HUES6 (cell line): ENCODE measurements around the gene RIC3.

Source experiments
- H3K27ac ChIP-seq: 2 replicates; pipeline ENCODE4 v1.7.0; 2013; ENCODE audit warnings: low read depth, mild to moderate bottlenecking, low read length, inconsistent platforms
- H3K27me3 ChIP-seq: 2 replicates; pipeline ENCODE4 v1.6.1; 2013; ENCODE audit warnings: low read length; ENCODE audit not compliant: control insufficient read depth, insufficient read depth
- H3K36me3 ChIP-seq: 2 replicates; pipeline ENCODE4 v1.6.1; 2013; ENCODE audit warnings: low read length; ENCODE audit not compliant: control insufficient read depth, insufficient read depth
- H3K4me1 ChIP-seq: 2 replicates; pipeline ENCODE4 v1.6.1; 2013; ENCODE audit warnings: low read length; ENCODE audit not compliant: control insufficient read depth, insufficient read depth
- H3K4me3 ChIP-seq: 2 replicates; pipeline ENCODE4 v1.5.1; 2013; ENCODE audit warnings: low read depth, low read length
- H3K9ac ChIP-seq: one replicate; pipeline ENCODE4 v1.6.1; 2013; ENCODE audit warnings: mild to moderate bottlenecking, low read length
- H3K9me3 ChIP-seq: 2 replicates; pipeline ENCODE4 v1.6.1; 2013; ENCODE audit warnings: low read depth, low read length; ENCODE audit not compliant: control insufficient read depth, insufficient read depth

Gene RIC3

GRCh38 chr11:8127447-8127846, 41.4 kb downstream of the RIC3 start:
- H3K36me3 ChIP-seq, result no peaks in the 10 kb centered on the region
- no peaks in the 10 kb centered on the region for H3K27me3 ChIP-seq
- H3K9me3 ChIP-seq, result no peaks in the 10 kb centered on the region
- no peaks in the 10 kb centered on the region for H3K4me1 ChIP-seq
- no peak overlapping the region for H3K9ac ChIP-seq
- H3K4me3 ChIP-seq, result no peak overlapping the region
- no peak overlapping the region for H3K27ac ChIP-seq

DNA sequence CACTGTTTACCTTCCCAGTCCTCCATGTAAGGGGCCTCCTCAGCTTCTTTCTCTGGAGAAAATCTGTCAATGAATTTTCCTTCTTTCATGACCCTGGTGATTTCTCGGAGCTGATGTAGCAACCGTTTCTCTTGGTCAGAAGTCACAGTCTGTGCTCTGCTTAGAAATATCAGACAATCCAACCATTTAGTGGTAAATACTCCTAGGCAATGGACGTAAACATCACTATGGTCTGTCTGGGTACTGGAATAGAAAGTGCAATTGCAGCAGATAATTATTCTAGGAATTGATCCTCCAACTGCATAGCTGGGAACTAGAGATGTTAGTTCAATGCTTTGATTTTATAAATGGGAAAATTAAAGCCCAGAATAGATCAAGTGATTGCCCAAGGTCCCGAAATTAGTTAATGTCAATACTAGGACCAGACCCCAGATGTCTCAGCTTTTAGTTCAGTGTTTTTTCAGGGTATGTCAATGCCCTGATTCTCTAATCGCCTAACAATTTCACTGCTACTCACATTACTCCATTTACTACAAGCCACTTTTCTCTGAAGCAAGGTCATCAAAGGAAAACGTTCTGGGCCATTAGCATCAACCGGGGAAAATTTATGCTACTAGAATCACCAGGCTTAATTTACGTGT, 42.1 kb downstream of the RIC3 start:
- H3K9me3 ChIP-seq, result no peaks in the 10 kb centered on the region
- H3K27ac ChIP-seq, result no peak overlapping the region
- H3K9ac ChIP-seq, result no peak overlapping the region

GRCh38 chr11:8122173-8122764, 46.6 kb downstream of the RIC3 start:
- H3K27ac ChIP-seq, result no peak overlapping the region
- no peak overlapping the region for H3K4me3 ChIP-seq
- H3K4me1 ChIP-seq, result no peaks in the 10 kb centered on the region
- no peaks in the 10 kb centered on the region for H3K27me3 ChIP-seq
- no peaks in the 10 kb centered on the region for H3K36me3 ChIP-seq
- H3K9ac ChIP-seq, result no peak overlapping the region
- H3K9me3 ChIP-seq, result no peaks in the 10 kb centered on the region

More for the DNA sequence above, 42.1 kb downstream of the RIC3 start:
- Histone ChIP-seq H3K36me3 (no peaks in the 10 kb centered on the region), H3K27me3 (no peaks in the 10 kb centered on the region), H3K4me1 (no peaks in the 10 kb centered on the region), H3K4me3 (no peak overlapping the region)

GRCh38 chr11:8111636-8112035, 57.2 kb downstream of the RIC3 start:
- Histone ChIP-seq H3K4me1 (no peaks in the 10 kb centered on the region), H3K27ac (no peak overlapping the region), H3K4me3 (no peak overlapping the region)

GRCh38 chr11:8110396-8110795, 58.4 kb downstream of the RIC3 start:
- H3K27me3 ChIP-seq, result no peaks in the 10 kb centered on the region
- H3K4me3 ChIP-seq, result no peak overlapping the region
- H3K27ac ChIP-seq, result no peak overlapping the region

More at GRCh38 chr11:8111636-8112035, 57.2 kb downstream of the RIC3 start:
- H3K9me3 ChIP-seq, result no peaks in the 10 kb centered on the region
- no peaks in the 10 kb centered on the region for H3K27me3 ChIP-seq
- H3K36me3 ChIP-seq, result peaks cover 27% of the 10 kb centered on the region
- no peak overlapping the region for H3K9ac ChIP-seq

DNA sequence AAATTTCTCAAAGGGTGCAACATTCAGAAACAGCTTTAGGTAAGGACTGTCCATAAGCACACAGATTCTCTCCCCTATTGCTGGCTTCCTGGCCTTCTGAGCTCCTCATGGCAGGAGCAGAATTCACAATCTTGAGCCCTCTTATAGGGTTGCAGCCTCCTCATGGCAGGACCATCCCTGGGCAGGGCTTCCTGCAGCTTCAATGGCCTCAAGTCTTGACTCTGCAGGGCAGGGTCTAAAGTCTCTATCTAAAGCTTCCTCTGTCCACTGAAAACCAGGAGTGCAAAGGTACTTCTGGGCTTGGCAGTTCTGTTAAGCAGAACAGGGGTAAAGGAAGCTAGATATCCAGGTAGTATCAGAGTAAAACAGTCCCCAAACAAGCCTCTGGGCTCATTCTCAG, 59.1 kb downstream of the RIC3 start:
- H3K9me3 ChIP-seq, result no peaks in the 10 kb centered on the region
- no peak overlapping the region for H3K9ac ChIP-seq
- no peak overlapping the region for H3K27ac ChIP-seq
- no peak overlapping the region for H3K4me3 ChIP-seq
- no peaks in the 10 kb centered on the region for H3K27me3 ChIP-seq
- no peaks in the 10 kb centered on the region for H3K4me1 ChIP-seq
- peaks cover 45% of the 10 kb centered on the region for H3K36me3 ChIP-seq

More at GRCh38 chr11:8110396-8110795, 58.4 kb downstream of the RIC3 start:
- Histone ChIP-seq H3K36me3 (peaks cover 39% of the 10 kb centered on the region), H3K9me3 (no peaks in the 10 kb centered on the region), H3K4me1 (no peaks in the 10 kb centered on the region), H3K9ac (no peak overlapping the region)

DNA sequence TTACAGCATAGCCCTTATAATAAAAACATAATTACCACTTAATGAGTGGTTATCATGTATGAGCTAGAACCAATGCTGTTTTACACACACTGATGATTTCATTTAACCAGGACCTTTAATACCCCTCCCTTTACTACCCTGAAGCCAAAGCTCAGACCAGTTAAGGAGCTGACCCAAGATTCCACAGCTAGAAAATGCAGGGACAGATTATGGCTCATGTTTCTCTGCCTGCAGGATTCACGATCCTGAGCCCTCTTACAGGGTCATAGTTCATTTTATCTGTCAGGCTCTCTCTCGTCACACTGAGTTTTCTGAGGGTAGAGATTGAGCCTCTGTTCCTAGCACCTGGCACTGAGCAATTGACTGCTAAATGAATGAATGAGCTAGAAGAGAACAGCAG, 60.4 kb downstream of the RIC3 start:
- H3K27me3 ChIP-seq, result no peaks in the 10 kb centered on the region
- no peak overlapping the region for H3K9ac ChIP-seq
- peaks cover 57% of the 10 kb centered on the region for H3K36me3 ChIP-seq
- no peaks in the 10 kb centered on the region for H3K9me3 ChIP-seq
- H3K27ac ChIP-seq, result no peak overlapping the region
- H3K4me3 ChIP-seq, result no peak overlapping the region
- no peaks in the 10 kb centered on the region for H3K4me1 ChIP-seq

- no peaks in the 10 kb centered on the region for H3K27me3 ChIP-seq
- no peaks in the 10 kb centered on the region for H3K9me3 ChIP-seq
- H3K9ac ChIP-seq, result no peak overlapping the region
- H3K4me1 ChIP-seq, result no peaks in the 10 kb centered on the region
- no peak overlapping the region for H3K4me3 ChIP-seq
- H3K27ac ChIP-seq, result no peak overlapping the region
- H3K36me3 ChIP-seq, result peaks cover 59% of the 10 kb centered on the region
Measured at GRCh38 chr11:8107642-8108041, 61.2 kb downstream of the RIC3 start.

DNA sequence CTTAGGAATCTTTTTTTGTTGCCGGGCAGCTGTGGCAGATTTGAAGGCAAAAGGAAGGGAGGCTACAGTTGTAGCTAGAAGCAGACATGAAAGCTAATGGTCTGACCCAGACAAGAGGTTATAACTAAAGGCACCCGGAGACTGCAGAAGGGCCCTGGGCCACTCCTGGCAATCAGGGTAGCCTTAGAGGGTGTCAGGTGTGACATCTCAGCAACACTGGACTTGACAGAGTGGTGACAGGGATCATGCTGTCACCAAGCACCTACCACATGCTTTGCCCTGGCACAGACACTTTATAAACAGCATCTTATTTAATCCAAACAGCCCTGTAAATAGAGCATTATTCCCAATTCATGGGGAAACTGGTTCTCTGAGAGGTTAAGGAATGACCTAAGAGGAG, 62.1 kb downstream of the RIC3 start:
- Histone ChIP-seq H3K27me3 (no peaks in the 10 kb centered on the region), H3K4me1 (no peaks in the 10 kb centered on the region), H3K9me3 (no peaks in the 10 kb centered on the region), H3K9ac (no peak overlapping the region), H3K27ac (no peak overlapping the region), H3K36me3 (peaks cover 69% of the 10 kb centered on the region), H3K4me3 (no peak overlapping the region)

DNA sequence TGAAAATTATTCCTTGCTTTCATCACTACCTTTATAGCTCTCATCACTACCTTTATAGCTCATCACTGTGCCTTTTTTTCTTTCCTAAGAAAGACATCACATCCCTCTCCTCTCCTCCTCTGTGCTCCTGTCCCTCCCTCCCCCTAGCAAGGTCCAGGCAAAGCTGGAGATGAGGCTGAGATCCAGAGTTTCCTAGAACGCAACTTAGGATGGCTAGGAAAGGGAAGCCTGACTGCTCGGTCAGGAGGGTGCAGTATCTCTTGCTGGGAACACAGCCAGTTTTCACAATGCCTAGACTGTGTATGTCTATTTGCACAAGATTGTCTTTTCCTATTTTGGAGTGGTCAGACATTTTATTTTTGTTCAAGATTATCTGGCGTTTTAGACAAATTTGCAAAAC, 63.2 kb downstream of the RIC3 start:
- Histone ChIP-seq H3K9ac (no peak overlapping the region), H3K4me1 (no peaks in the 10 kb centered on the region), H3K4me3 (no peak overlapping the region), H3K9me3 (no peaks in the 10 kb centered on the region), H3K27me3 (no peaks in the 10 kb centered on the region), H3K36me3 (peaks cover 77% of the 10 kb centered on the region), H3K27ac (no peak overlapping the region)

DNA sequence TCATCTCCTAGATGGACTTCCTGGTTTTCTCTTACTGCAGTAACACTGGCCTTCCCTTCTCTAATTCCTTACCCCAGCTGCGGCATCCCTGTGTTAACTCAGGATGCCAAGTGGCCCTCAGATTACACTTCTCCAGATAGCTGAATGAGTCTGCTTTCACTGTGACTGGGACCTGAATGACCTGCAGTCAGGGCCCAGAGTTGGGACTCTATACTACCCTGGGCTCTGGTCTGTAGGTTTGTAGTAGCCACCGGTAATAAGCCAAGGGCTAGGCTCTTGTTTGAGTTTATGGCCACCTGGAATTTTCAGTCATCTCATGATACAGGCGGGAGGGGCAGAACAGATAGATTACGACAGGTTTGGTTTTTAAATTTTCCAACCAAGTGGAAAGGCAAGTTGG, 63.7 kb downstream of the RIC3 start:
- H3K4me3 ChIP-seq, result no peak overlapping the region
- peaks cover 77% of the 10 kb centered on the region for H3K36me3 ChIP-seq
- no peaks in the 10 kb centered on the region for H3K27me3 ChIP-seq
- no peak overlapping the region for H3K9ac ChIP-seq
- no peaks in the 10 kb centered on the region for H3K4me1 ChIP-seq
- no peak overlapping the region for H3K27ac ChIP-seq
- H3K9me3 ChIP-seq, result no peaks in the 10 kb centered on the region
